MM.1S (cell line): ENCODE data around the gene CASP8.

ENCODE experiments used
- CTCF ChIP-seq: fragments of 300-600 bp; sonication (generic); IDR thresholded peaks from 2 replicates; pipeline ENCODE4 v1.5.1; 2016; ENCODE audit warnings: antibody characterized with exemption, low read length, mixed read lengths
- EZH2 ChIP-seq: fragments of 300-600 bp; sonication (generic); optimal IDR thresholded peaks from 2 replicates; pipeline ENCODE3; 2017; ENCODE audit warnings: low read depth, mild to moderate bottlenecking, antibody characterized with exemption, low read length, mixed read lengths
- EZH2phosphoT487 ChIP-seq: fragments of 300-600 bp; sonication (generic); IDR thresholded peaks from 2 replicates; pipeline ENCODE4 v1.6.1; 2018; ENCODE audit warnings: antibody characterized with exemption, low read length

GRCh38 chr2:201215963-201216362, 44.4 kb upstream of the CASP8 start:
- TF ChIP-seq CTCF, result no peak
- no peak for TF ChIP-seq EZH2
- TF ChIP-seq EZH2phosphoT487, result no peak
